Measurements from ENCODE around the gene ZBTB22. TPM values are rescaled to one million over a fixed set of nuclear protein-coding genes. Genes with fewer than 3 reads are reported as not detected.

ZBTB22 gene
- total RNA-seq, 4 donors from 2014 or later, result 25.0 to 53.7 (median 35.8) TPM

- intact Hi-C loops (cut with DNase I; ENCODE audit: low total_unique reads), result no loop called here
- TF ChIP-seq POLR2A (IDR thresholded peaks at IDR 0.05) (no peak), CTCF (IDR thresholded peaks at IDR 0.05) (no peak)
- DNase-seq (ENCODE audit: low spot score in 2 of 2), result no peak
- no peak overlapping the region for H3K4me3 ChIP-seq (ENCODE audit: low read depth, poor library complexity, severe bottlenecking)
- 78 to 83% methylated on average over 7 to 8 of the region's 8 CpGs for WGBS, 2 donors
These were observed 12.5 kb downstream of the ZBTB22 start for GRCh38 chr6:33305052-33305451.

DNA sequence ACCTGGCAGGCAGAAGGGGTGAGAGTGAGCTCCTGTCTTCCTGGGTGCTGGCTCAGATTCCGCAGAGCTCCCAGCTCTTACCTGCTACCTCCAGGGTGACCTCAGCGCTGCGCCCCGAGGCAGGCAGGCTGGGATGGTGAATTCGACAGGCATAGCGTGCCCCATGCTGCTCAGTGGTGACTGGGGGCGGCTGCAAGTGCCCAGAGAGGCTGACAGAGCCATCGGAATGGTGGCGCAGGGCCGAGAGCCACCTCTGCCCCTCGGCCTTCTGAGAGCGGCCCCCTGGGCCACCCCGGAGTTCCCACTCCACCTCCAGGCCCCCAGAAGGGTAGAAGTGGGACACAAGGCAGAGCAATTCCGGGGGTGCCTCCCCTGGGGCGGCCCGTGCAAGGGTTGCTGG is 13.3 kb downstream of the ZBTB22 start:
- TF ChIP-seq POLR2A (IDR thresholded peaks at IDR 0.05) (no peak), CTCF (IDR thresholded peaks at IDR 0.05) (no peak)
- 80 to 81% methylated on average over 15 to 16 of the region's 16 CpGs for WGBS, 2 donors
- intact Hi-C loops (cut with DNase I; ENCODE audit: low total_unique reads), result no loop called here
- no peak overlapping the region for H3K4me3 ChIP-seq (ENCODE audit: low read depth, poor library complexity, severe bottlenecking)
- no peak for DNase-seq (ENCODE audit: low spot score in 2 of 2)

DNA sequence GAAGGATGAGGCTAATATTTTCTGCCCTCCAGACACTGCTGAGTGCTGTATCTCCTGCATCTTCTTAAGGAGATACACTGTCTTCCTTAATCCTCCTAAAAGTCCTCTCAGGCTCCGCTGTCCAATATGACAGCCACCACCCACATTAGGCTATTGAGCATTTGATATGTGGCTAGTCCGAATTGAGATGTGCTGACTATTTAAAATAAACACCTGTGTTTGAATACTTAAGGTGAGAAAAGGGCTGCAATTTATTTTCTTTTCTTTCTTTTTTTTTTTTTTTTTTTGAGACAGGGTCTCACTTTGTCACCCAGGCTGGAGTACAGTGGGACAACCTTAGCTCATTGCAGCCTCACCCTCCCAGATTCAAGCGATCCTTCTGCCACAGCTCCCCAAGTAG is 15.7 kb downstream of the ZBTB22 start:
- intact Hi-C loops (cut with DNase I; ENCODE audit: low total_unique reads), result no loop called here
- no peak overlapping the region for H3K4me3 ChIP-seq (ENCODE audit: low read depth, poor library complexity, severe bottlenecking)
- no peak for DNase-seq (ENCODE audit: low spot score in 2 of 2)
- TF ChIP-seq POLR2A (IDR thresholded peaks at IDR 0.05) (no peak), CTCF (IDR thresholded peaks at IDR 0.05) (no peak)
- WGBS, 2 donors, result 86 to 98% methylated on average over 3 of the region's 3 CpGs

GRCh38 chr6:33299237-33299944 is 18.2 kb downstream of the ZBTB22 start:
- DNase-seq (ENCODE audit: low spot score in 2 of 2), result peak; percentile 90 to 97
- intact Hi-C loops (cut with DNase I; ENCODE audit: low total_unique reads), result no loop called here
- 1% methylated on average over 40 to 43 of the region's 54 CpGs for WGBS, 2 donors
- peak overlapping the region; percentile 76 for H3K4me3 ChIP-seq (ENCODE audit: low read depth, poor library complexity, severe bottlenecking)
- TF ChIP-seq CTCF (IDR thresholded peaks at IDR 0.05) (peak in 1 of 3 donors; percentile 44), POLR2A (IDR thresholded peaks at IDR 0.05) (peak in 1 of 2 donors; percentile 64)

DNA sequence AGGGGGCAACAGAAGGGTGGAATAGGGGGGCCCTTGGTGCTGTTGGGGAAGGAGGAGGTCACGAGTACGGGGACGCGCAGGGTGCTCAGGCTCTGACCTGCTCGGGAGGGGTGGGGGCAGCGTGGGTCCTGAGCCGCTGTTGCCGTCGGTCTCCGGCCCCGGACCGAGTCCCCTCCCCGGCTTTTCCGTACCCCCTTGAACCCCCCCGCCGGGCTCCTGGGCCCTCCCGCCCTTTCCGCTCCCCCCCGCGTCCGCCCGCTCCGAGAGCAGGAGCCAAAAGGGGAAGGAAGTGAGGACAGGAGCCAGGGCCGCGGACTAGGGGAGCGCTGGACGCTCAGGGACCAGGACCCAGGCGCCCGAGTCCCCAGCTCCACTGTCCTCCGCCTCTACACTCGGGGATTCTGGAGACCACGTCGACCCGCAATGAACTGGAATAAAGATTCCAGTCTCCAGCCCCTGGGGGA is 18.7 kb downstream of the ZBTB22 start, which contains the start of gene RGL2:
RGL2 (minus strand) TSS at position 170 of the 464 bp plus-strand sequence. CDS start 332 bp downstream, outside the sequence.
- intact Hi-C loops (cut with DNase I; ENCODE audit: low total_unique reads), result no loop called here
- H3K4me3 ChIP-seq (ENCODE audit: low read depth, poor library complexity, severe bottlenecking), result peak within 1 kb of the TSS; percentile 76
- peak; percentile 82 to 97 for DNase-seq (ENCODE audit: low spot score in 2 of 2)
- 0 to 1% methylated on average over 29 to 34 of the region's 34 CpGs for WGBS, 2 donors
- TF ChIP-seq CTCF (IDR thresholded peaks at IDR 0.05) (no peak), POLR2A (IDR thresholded peaks at IDR 0.05) (no peak)
